ENCODE data around the gene CEP72. TPM values are rescaled to one million over a fixed set of nuclear protein-coding genes. Genes with fewer than 3 reads are reported as not detected.

CEP72 gene
- total RNA-seq, 1 experiment from 2014 or later, result 24.8 TPM

DNA sequence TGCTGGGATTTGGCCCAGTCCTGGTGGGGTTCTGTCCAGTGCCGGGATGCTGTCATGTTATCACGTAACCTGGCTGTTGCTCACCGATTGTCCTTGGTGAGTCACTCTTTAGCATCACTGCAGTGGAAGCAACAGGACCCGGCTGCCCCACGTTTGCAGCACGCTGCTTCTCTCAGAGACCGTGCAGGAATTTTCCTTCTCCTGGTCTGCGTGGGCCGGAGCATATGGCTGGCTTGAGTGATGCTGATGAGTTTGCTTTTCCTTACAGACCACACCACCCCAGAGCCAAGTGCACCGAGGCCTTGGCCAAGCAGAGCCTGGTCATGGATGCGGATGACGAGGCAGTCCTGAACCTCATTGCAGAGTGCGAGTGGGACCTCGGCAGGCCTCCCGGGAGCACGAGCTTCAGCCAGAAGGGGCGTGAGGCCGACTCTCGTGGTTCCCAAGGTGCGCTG is 21.4 kb downstream of the CEP72 start:
- H3K79me1 ChIP-seq (ENCODE audit: insufficient read depth, low read depth, low read length, poor library complexity, severe bottlenecking), result no peaks in the 10 kb centered on the region
- no peak overlapping the region for H4K8ac ChIP-seq (replicated peaks; ENCODE audit: insufficient read length, low read depth, low read length)
- Mint-ChIP-seq H3K36me3 (ENCODE audit: insufficient read depth in 1 of 3, low read depth in 3 of 3) (peaks cover 25 to 51% (median 47%) of the 10 kb centered on the region in 3 experiments; a peak in 6 of 7 replicates), H3K27ac (peak overlapping the region in 1 of 3 experiments; percentile 92; a peak in 2 of 7 replicates), H3K4me3 (no peak overlapping the region), H3K4me1 (no peaks in the 10 kb centered on the region), H3K27me3 (ENCODE audit: low read depth) (no peaks in the 10 kb centered on the region), H3K9me3 (no peaks in the 10 kb centered on the region)
- H3K18ac ChIP-seq (ENCODE audit: insufficient read length, low read depth, low read length), result no peak overlapping the region
- H4K91ac ChIP-seq (ENCODE audit: insufficient read length, low read depth, low read length), result no peak overlapping the region
- no peak overlapping the region for H2AFZ ChIP-seq (ENCODE audit: low read length)
- H4K5ac ChIP-seq (ENCODE audit: insufficient read length, low read depth, low read length), result no peak overlapping the region
- H3K4me2 ChIP-seq (ENCODE audit: insufficient read depth, insufficient read length, low read length), result no peak overlapping the region
- no peak overlapping the region for H2BK5ac ChIP-seq (ENCODE audit: insufficient read length, low read length)
- no peak overlapping the region for H3K27ac ChIP-seq (ENCODE audit: insufficient read length, low read depth, low read length)
- no peak overlapping the region for H3K56ac ChIP-seq (ENCODE audit: insufficient read length, low read depth, low read length)
- H3T11ph ChIP-seq (ENCODE audit: low read length), result no peak overlapping the region
- no peak overlapping the region for H2AK5ac ChIP-seq (ENCODE audit: insufficient read length, low read length)
- no peak overlapping the region for H2BK12ac ChIP-seq (ENCODE audit: insufficient read length, low read depth, low read length)
- H3K23ac ChIP-seq (ENCODE audit: insufficient read length, low read depth, low read length), result no peak overlapping the region
- TF ChIP-seq, protein P1, sequence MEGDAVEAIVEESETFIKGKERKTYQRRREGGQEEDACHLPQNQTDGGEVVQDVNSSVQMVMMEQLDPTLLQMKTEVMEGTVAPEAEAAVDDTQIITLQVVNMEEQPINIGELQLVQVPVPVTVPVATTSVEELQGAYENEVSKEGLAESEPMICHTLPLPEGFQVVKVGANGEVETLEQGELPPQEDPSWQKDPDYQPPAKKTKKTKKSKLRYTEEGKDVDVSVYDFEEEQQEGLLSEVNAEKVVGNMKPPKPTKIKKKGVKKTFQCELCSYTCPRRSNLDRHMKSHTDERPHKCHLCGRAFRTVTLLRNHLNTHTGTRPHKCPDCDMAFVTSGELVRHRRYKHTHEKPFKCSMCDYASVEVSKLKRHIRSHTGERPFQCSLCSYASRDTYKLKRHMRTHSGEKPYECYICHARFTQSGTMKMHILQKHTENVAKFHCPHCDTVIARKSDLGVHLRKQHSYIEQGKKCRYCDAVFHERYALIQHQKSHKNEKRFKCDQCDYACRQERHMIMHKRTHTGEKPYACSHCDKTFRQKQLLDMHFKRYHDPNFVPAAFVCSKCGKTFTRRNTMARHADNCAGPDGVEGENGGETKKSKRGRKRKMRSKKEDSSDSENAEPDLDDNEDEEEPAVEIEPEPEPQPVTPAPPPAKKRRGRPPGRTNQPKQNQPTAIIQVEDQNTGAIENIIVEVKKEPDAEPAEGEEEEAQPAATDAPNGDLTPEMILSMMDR (conservative IDR thresholded peaks at IDR 0.05), result no peak
- H3K27me3 ChIP-seq (ENCODE audit: insufficient read depth, low read length), result no peaks in the 10 kb centered on the region
- no peak for DNase-seq
- no peaks in the 10 kb centered on the region for H3K4me1 ChIP-seq (ENCODE audit: insufficient read depth, low read length)
- H3K4ac ChIP-seq (ENCODE audit: low read depth, low read length), result no peak overlapping the region
- no peak overlapping the region for H3K9ac ChIP-seq (ENCODE audit: extremely low read depth, insufficient read length, low read length)
- H4K20me1 ChIP-seq (ENCODE audit: control insufficient read depth, insufficient read depth, insufficient read length), result no peaks in the 10 kb centered on the region
- no peak overlapping the region for H2BK120ac ChIP-seq (ENCODE audit: low read depth, low read length, poor library complexity, severe bottlenecking)
- no peaks in the 10 kb centered on the region for H3K79me2 ChIP-seq (ENCODE audit: insufficient read depth, low read length)
- H3K23me2 ChIP-seq (ENCODE audit: insufficient read length, low read depth, low read length, poor library complexity, severe bottlenecking), result no peaks in the 10 kb centered on the region
- no CpG with 5 or more reads among the region's 20 CpGs for WGBS (ENCODE audit: extremely low coverage, insufficient read length, low lambda C conversion rate)
- H2BK20ac ChIP-seq (ENCODE audit: low read depth, low read length, poor library complexity, severe bottlenecking), result no peak overlapping the region
- H3K9me3 ChIP-seq (ENCODE audit: control insufficient read depth, low read depth, low read length), result no peaks in the 10 kb centered on the region
- H3K14ac ChIP-seq (ENCODE audit: insufficient read depth, low read length), result no peak overlapping the region
- no peak overlapping the region for H2BK15ac ChIP-seq (ENCODE audit: low read depth, low read length)

All from H9 (cell line).